HG03342 (cell line): ENCODE results near the gene ESPNL.
"Not testable (repeated sequence)": the region's sequence is repeated elsewhere in the genome, so short reads cannot be mapped to it uniquely, and the experiment has no call there.

ENCODE experiments used
- ATAC-seq: cut with Tn5 transposase; IDR thresholded peaks from one replicate; pipeline ENCODE4 v1.9.1; 2021; ENCODE audit warnings: mild to moderate bottlenecking, moderate library complexity; ENCODE audit not compliant: unreplicated experiment

The ESPNL gene

GRCh38 chr2:238167761-238168160, 67.6 kb downstream of the ESPNL start:
- no peak for ATAC-seq

GRCh38 chr2:238168196-238169047, 68.3 kb downstream of the ESPNL start:
- ATAC-seq: no peak

- ATAC-seq: no peak
These were observed 69.0 kb downstream of the ESPNL start for GRCh38 chr2:238169048-238169707.

- ATAC-seq: no peak
These were observed 69.6 kb downstream of the ESPNL start for GRCh38 chr2:238169708-238170251.

- no peak for ATAC-seq
These were observed 70.4 kb downstream of the ESPNL start for GRCh38 chr2:238170386-238171071.

- ATAC-seq: not testable (repeated sequence)
These were observed 70.9 kb downstream of the ESPNL start for GRCh38 chr2:238171072-238171431.

GRCh38 chr2:238171575-238172187, 71.5 kb downstream of the ESPNL start:
- ATAC-seq: no peak

- ATAC-seq: no peak
These were observed 72.3 kb downstream of the ESPNL start for GRCh38 chr2:238172439-238172838.

GRCh38 chr2:238173692-238174091, 73.6 kb downstream of the ESPNL start:
- no peak for ATAC-seq

GRCh38 chr2:238174291-238174690, 74.2 kb downstream of the ESPNL start:
- ATAC-seq: no peak

- ATAC-seq: no peak
These were observed 74.6 kb downstream of the ESPNL start for GRCh38 chr2:238174701-238175100.

GRCh38 chr2:238176613-238177012, 76.5 kb downstream of the ESPNL start:
- ATAC-seq: no peak

GRCh38 chr2:238180554-238180953, 80.4 kb downstream of the ESPNL start:
- no peak for ATAC-seq

GRCh38 chr2:238182362-238182761, 82.2 kb downstream of the ESPNL start:
- ATAC-seq: no peak
